IPS DF 19.7 (cell line): ENCODE data around the gene PRR35.

ENCODE experiments used
- DNase-seq: peaks from one replicate; pipeline ENCODE4 v3.0.0-alpha.2; 2013; ENCODE audit warnings: low read depth, low spot score

PRR35 gene

DNA sequence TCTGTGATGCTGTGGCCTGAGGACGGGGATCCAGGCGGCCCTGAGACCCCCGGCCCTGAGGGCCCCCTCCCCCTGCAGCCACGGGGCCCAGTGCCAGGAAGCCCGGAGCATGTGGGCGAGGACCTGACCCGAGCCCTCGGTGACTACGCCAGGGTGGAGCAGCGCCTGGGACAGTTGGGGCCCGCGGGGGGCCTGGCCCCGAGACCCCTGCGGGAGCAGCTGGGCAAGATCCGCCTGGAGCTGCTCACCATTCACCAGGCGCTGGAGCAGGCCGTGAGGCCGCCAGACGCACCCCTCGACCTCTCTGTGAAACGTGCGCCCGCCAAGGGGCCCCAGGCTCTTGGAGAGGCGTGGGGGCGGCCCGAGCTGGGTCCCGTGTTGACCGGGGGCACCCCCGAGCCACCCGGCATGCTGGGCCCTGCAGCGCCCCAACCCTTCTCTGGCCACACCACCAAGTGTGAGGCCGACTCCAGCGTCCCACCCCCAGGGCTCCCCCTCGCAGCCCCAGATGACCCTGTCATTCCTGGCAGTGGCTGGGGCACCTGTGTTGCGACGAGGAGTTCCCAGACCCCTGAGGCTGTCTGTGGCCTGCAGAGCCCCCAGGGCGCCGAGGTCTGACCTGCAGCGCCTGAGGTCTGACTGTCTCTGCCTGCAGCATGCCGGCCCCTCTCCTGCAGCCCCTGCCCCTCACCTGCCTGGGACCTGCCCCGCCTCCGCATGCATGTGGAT, 4.7 kb downstream of the PRR35 start:
- DNase-seq, result no peak

DNA sequence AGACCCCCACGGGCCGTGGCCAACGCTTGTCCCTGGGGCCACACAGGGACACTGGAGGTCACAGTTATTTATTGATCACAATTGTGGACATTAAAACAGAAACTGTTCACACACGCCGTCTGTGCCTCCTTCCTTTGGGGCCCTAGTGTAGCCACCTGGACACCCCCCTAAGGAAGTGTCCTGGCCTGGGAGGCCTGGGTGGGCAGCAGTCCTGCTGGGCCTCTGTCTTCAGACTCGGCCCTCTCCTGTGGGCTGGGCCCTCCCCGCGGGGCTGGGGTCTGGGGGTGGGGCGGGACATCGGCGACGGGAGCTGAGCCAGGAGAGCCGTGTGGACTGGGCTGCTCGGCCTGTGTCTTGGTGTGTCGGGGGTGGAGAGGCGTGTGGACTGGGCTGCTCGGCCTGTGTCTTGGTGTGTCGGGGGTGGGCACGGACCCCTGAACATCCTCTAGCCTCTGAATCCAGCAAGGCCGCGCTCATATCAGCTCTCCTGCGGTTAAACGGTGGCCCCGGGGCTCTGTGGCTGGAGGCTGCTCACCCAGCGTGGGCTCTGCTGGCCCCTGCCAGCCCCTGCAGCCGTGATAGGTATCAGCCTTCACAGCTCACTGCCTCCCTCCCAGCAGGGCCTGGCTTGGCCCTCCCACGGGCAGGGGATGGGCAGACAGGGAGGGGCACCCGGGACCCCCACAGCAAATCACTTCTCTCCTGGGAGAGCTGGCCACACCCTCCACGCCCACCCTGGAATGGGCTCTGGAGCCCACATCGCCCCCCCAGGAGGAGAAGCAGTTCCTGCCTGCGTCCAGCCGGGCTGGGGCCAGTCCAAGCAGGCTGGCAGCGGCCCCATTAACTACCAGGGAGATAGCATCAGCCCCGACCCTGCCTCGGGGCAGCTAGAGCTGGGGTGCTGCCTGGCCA, 5.5 kb downstream of the PRR35 start:
- no peak for DNase-seq

- DNase-seq, result no peak
Measured at GRCh38 chr16:566475-567372, 6.5 kb downstream of the PRR35 start, which contains the start of gene NHLRC4. Gene NHLRC4, plus strand, starts transcription at chr16:567005. Its CDS starts 1,043 bp downstream, at chr16:568048.

GRCh38 chr16:567373-568256, 7.4 kb downstream of the PRR35 start:
- no peak for DNase-seq

GRCh38 chr16:568401-569258, 8.4 kb downstream of the PRR35 start:
- DNase-seq, result no peak

DNA sequence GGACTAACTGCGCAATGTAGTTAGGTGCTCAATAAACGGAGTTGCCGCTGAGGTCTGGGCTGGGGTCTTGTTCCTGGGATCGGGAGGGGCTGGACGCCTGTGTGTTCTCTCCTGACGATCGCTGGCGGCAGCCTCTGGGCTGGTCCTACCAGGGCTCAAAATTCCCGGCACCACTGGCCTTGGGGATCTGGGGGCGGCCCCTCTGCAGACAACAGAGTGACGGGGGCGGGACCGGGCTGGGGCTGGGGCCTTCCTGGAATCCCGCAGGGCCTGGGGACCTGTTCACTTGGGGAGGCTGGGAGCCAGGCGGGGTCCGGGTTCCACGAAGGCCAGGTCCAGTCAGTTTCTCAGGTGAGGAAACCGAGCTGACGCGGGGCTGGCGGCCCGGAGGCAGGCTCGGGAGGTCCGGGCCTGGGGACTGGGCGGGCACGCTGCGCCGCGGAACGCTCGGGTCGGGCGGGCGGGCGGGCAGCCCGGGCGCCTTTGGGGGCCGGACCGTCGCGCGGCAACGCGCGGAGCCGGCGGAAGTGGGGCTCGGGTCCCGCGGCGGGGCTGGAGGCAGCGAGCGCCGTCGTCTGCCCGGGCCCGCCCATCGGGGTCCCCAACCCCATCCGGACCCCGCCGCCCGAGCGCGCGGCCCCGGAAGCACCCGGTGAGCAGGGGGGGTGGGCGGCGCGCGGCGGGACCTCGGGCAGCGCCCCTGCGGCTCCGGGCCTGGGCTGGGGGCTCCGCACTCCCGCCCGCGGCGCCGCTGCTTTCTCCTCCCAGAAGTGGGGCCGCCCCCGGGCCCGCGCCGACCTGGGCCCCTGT, 9.5 kb downstream of the PRR35 start, which contains the start of gene PIGQ:
Gene PIGQ (plus strand): TSS at position 524 of the 810 bp plus-strand sequence. CDS start 4,107 bp downstream, outside the sequence.
- DNase-seq, result no peak

GRCh38 chr16:572865-573650, 12.9 kb downstream of the PRR35 start:
- no peak for DNase-seq

DNA sequence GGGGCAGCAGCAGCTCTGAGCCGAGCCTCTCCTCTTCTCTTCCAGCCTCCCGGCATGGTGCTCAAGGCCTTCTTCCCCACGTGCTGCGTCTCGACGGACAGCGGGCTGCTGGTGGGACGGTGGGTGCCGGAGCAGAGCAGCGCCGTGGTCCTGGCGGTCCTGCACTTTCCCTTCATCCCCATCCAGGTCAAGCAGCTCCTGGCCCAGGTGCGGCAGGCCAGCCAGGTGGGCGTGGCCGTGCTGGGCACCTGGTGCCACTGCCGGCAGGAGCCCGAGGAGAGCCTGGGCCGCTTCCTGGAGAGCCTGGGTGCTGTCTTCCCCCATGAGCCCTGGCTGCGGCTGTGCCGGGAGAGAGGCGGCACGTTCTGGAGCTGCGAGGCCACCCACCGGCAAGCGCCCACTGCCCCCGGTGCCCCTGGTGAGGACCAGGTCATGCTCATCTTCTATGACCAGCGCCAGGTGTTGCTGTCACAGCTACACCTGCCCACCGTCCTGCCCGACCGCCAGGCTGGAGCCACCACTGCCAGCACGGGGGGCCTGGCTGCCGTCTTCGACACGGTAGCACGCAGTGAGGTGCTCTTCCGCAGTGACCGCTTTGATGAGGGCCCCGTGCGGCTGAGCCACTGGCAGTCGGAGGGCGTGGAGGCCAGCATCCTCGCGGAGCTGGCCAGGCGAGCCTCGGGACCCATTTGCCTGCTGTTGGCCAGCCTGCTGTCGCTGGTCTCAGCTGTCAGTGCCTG, 14.0 kb downstream of the PRR35 start:
- no peak for DNase-seq

DNA sequence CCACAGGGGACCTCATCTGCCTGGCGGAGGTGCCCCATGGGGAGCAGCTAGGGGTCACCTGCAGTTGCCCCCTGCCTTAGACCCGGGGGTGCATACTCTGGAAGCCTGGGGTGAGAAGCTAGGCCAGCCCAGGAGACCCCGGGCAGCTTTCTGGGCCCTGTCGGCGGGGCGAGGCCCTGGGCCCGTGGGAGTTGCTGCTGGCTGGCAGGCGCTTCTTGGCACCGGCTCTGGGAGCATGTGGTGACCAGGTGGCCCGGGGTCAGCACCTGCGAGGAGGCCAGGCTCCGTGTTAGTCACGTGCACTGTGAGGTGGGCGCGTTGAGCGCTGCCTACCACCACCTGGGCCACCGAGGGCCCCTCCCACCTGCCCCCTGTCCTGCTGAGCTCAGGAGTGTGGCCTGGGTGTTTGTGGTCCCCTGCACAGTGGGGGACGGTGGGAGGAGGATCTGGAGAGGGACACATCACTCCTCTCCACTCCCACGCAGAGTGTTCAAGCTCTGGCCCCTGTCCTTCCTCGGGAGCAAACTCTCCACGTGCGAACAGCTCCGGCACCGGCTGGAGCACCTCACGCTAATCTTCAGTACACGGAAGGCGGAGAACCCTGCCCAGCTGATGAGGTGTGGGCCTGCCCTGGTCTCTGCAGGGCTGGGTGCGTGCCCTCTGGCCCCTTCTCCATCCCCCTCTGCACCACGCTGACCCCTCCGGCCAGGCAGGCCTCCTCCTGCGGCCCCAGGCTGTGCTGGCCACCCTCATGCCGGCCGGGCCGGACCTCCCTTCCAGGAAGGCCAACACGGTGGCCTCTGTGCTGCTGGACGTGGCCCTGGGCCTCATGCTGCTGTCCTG, 15.4 kb downstream of the PRR35 start:
- DNase-seq, result no peak

- DNase-seq, result no peak
Measured at GRCh38 chr16:576197-576822, 16.1 kb downstream of the PRR35 start.

GRCh38 chr16:576823-577201, 16.6 kb downstream of the PRR35 start:
- no peak for DNase-seq

DNA sequence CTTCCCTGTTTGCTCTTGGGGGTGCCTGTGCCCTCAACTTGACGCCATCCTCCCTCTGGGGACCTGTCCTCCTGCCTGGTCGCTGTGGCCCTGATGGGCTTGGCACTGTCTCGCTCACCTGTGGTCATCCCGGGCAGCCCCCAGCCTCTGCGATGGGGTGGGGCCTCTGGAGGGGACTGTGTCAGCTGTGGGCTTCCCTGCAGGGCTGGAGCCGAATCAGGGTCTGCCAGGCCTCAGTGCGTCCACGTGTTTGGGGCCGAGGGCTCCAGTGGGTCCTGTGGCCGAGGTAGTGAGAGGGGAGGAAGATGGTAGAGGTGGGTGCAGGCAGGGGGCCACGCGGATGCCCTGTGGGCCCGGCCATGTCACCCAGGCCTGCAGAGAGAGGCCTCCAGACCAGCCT, 17.6 kb downstream of the PRR35 start:
- no peak for DNase-seq

DNA sequence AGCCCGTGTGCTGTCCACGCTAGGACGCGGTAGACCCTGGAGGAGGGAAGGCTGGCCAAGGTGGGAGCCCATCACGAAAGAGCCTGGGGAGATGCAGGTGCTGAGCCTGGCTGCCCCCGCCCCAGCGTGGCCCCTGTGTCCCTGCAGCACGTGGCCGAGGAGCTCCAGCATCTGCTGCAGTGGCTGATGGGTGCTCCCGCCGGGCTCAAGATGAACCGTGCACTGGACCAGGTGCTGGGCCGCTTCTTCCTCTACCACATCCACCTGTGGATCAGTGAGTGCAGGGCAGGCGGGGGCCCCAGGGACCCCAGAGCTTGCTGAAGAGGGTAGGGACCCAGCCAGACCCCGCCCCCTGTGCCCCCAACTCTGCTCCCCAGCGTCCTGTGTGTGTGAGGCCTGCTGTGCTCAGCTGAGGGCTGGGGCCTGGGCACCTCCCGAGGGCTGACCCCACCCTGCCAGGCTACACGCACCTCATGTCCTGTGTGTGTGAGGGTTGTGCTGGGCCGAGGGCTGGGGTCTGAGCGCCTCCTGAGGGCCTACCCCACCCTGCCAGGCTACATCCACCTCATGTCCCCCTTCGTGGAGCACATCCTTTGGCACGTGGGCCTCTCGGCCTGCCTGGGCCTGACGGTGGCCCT, 18.2 kb downstream of the PRR35 start:
- no peak for DNase-seq

DNA sequence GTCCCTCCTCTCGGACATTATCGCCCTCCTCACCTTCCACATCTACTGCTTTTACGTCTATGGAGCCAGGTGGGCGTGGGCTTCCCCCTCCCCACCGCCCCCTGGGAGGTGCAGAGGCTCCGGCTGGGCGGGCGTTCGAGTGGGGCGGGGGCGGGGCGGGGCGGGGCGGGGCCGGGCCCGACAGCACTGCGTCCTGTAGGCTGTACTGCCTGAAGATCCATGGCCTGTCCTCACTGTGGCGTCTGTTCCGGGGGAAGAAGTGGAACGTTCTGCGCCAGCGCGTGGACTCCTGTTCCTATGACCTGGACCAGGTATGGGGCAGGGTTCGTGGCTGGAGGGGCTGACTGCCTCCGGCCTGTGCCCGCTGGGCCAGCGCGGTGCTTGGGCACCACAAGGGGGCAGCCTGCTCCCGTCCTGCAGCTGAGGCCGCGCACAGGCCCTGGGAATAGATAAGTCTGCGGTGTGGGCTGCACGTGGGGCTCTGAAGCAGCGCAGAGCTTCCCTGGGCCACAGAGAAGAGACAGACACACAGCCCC, 18.7 kb downstream of the PRR35 start:
- DNase-seq, result no peak
